HepG2 (cell line): ENCODE measurements around the gene PLEKHH3. TPM values are rescaled to one million over a fixed set of nuclear protein-coding genes. Genes with fewer than 3 reads are reported as not detected.

Experiments
- HES4 ChIP-seq: sonication (generic); formaldehyde crosslinking; IDR thresholded peaks from 2 replicates; pipeline ENCODE4 v1.9.0; 2021; ENCODE audit warnings: mild to moderate bottlenecking, missing genetic modification reagents, borderline replicate concordance
- KLF12 ChIP-seq: sonication (generic); formaldehyde crosslinking; IDR thresholded peaks from 2 replicates; pipeline ENCODE4 v1.4.0; 2020; ENCODE audit warnings: missing genetic modification reagents, borderline replicate concordance
- MTF2 ChIP-seq: sonication (generic); formaldehyde crosslinking; IDR thresholded peaks from 2 replicates; pipeline ENCODE4 v1.5.0; 2020; ENCODE audit warnings: missing genetic modification reagents, borderline replicate concordance
- PRPF4 ChIP-seq: fragments of 200-400 bp; formaldehyde crosslinking; IDR thresholded peaks from 2 replicates; pipeline ENCODE4 v1.6.1; 2016; ENCODE audit warnings: low read length, low read depth; ENCODE audit not compliant: poor library complexity, severe bottlenecking
- RBFOX2 ChIP-seq: fragments of 200-400 bp; formaldehyde crosslinking; IDR thresholded peaks from 2 replicates; pipeline ENCODE4 v1.6.1; 2017; ENCODE audit warnings: low read depth, mild to moderate bottlenecking, low read length
- ZMYM3 ChIP-seq: sonication (generic); formaldehyde crosslinking; IDR thresholded peaks from 2 replicates; pipeline ENCODE4 v1.5.1; 2020; ENCODE audit warnings: mild to moderate bottlenecking, missing genetic modification reagents
- ZNF101 ChIP-seq: sonication (generic); formaldehyde crosslinking; IDR thresholded peaks from 2 replicates; pipeline ENCODE4 v1.4.0; 2020; ENCODE audit warnings: mild to moderate bottlenecking, low read depth, missing genetic modification reagents, borderline replicate concordance
- ZNF563 ChIP-seq: sonication (generic); formaldehyde crosslinking; IDR thresholded peaks from 2 replicates; pipeline ENCODE4 v1.8.0; 2022; ENCODE audit warnings: mild to moderate bottlenecking, moderate library complexity, missing genetic modification reagents
- ZSCAN25 ChIP-seq: sonication (generic); formaldehyde crosslinking; IDR thresholded peaks from 2 replicates; pipeline ENCODE4 v1.8.0; 2022; ENCODE audit warnings: mild to moderate bottlenecking, missing genetic modification reagents
- polyA plus RNA-seq, 8 experiments: library from polyadenylated mRNA; depleted of rRNA in 3 of 8; stranded (reverse) in 7 of 8; unstranded in 1 of 8; fragments of >200 nt; fragmentation: Illumina TruSeq in 4 of 8; extraction: Trizol in 4 of 8; gene quantifications; 2 replicates each; pipeline versions ENCODE4 v1.2.1 to v1.2.3, GENCODE V29; 2011 to 2016; ENCODE audit warnings: low read depth in 4 of 8, missing spikeins in 1 of 8, mixed read lengths in 1 of 8; ENCODE audit not compliant: insufficient read depth in 1 of 8
- total RNA-seq, 5 experiments: library from RNA; depleted of rRNA; stranded (reverse); fragments of >200 nt; fragmentation: Illumina TruSeq; extraction: Trizol; gene quantifications; 2 replicates each; pipeline ENCODE4 v1.2.3, GENCODE V29; 2016; ENCODE audit warnings: low read depth in 1 of 5
- TF ChIP-seq, protein P1 (sequence below): sonication (generic); formaldehyde crosslinking; IDR thresholded peaks from 2 replicates; pipeline ENCODE4 v1.4.0; 2020; ENCODE audit warnings: missing genetic modification reagents, borderline replicate concordance
- TF ChIP-seq, protein P2 (sequence below): sonication (generic); formaldehyde crosslinking; IDR thresholded peaks from 2 replicates; pipeline ENCODE4 v1.8.0; 2022; ENCODE audit warnings: missing genetic modification reagents, low read depth, mild to moderate bottlenecking, borderline replicate concordance
- TF ChIP-seq, protein P3 (sequence below): sonication (generic); formaldehyde crosslinking; IDR thresholded peaks from 2 replicates; pipeline ENCODE4 v1.4.0; 2020; ENCODE audit warnings: missing genetic modification reagents
- TF ChIP-seq, protein P4 (sequence below): sonication (generic); formaldehyde crosslinking; IDR thresholded peaks from 2 replicates; pipeline ENCODE4 v1.9.0; 2021; ENCODE audit warnings: missing genetic modification reagents, borderline replicate concordance
- TF ChIP-seq, protein P5 (sequence below): sonication (generic); formaldehyde crosslinking; IDR thresholded peaks from 2 replicates; pipeline ENCODE4 v1.5.1; 2020; ENCODE audit warnings: mild to moderate bottlenecking, missing genetic modification reagents, moderate library complexity
- TF ChIP-seq, protein P6 (sequence below): sonication (generic); formaldehyde crosslinking; IDR thresholded peaks from 2 replicates; pipeline ENCODE4 v1.5.1; 2020; ENCODE audit warnings: mild to moderate bottlenecking, missing genetic modification reagents
- TF ChIP-seq, protein P7 (sequence below): sonication (generic); formaldehyde crosslinking; IDR thresholded peaks from 2 replicates; pipeline ENCODE4 v1.8.0; 2022; ENCODE audit warnings: missing genetic modification reagents, mild to moderate bottlenecking, borderline replicate concordance

The PLEKHH3 gene
- total and polyA plus RNA-seq, 2 of the 13 experiments (the other 11 are each of a cell fraction or from before 2014, with no cell fraction given): 6.0 to 19.9 TPM

DNA sequence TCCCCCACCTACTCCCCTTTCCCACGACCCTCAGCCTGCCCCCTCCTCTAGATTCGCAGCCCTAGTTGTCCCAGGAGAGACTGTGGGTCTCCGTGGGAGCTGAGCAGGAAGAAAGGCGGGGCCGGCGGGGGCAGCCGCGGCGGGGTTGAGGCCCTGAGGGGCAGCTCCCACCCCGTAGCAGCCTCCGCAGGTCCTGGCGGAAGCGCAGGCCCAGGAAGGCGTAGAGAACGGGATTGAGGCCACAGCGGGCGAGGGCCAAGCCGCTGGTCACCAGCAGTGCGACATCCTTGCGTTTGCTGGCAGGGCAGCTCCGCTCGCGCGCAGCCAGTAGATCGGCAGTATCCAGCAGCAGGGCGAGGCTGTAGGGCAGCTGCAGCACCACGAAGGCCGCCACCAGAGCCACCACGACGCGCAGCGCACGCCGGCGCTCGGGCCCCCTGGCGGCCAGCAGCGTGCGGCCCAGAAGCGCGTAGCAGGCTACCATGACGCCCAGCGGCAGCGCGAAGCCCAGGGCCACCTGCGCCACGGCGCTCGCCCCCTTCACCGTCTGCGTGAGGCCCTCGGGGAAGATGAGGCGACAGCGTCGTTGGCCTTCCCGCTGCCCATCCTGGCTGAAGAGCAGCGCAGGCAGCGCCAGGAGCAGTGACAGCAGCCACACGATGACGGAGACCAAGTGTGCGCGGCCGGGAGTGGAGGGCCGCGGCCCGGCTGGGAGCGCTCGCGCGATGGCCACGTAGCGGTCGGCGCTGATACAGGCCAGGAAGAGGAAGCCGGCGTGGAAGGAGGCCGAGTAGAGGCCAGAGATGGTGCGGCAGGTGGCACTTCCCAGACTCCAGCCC, 2.9 kb upstream of the PLEKHH3 start (continued):
- TF ChIP-seq, protein P1, sequence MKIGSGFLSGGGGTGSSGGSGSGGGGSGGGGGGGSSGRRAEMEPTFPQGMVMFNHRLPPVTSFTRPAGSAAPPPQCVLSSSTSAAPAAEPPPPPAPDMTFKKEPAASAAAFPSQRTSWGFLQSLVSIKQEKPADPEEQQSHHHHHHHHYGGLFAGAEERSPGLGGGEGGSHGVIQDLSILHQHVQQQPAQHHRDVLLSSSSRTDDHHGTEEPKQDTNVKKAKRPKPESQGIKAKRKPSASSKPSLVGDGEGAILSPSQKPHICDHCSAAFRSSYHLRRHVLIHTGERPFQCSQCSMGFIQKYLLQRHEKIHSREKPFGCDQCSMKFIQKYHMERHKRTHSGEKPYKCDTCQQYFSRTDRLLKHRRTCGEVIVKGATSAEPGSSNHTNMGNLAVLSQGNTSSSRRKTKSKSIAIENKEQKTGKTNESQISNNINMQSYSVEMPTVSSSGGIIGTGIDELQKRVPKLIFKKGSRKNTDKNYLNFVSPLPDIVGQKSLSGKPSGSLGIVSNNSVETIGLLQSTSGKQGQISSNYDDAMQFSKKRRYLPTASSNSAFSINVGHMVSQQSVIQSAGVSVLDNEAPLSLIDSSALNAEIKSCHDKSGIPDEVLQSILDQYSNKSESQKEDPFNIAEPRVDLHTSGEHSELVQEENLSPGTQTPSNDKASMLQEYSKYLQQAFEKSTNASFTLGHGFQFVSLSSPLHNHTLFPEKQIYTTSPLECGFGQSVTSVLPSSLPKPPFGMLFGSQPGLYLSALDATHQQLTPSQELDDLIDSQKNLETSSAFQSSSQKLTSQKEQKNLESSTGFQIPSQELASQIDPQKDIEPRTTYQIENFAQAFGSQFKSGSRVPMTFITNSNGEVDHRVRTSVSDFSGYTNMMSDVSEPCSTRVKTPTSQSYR (CRISPR knock-in tag): no peak
- TF ChIP-seq, protein P2, sequence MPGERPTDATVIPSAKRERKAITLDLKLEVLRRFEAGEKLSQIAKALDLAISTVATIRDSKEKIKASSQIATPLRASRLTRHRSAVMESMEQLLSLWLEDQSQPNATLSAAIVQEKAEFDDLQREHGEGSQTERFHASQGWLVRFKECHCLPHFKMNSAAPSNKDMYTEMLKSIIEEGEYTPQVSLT (CRISPR knock-in tag): no peak
- TF ChIP-seq HES4 (CRISPR knock-in tag): no peak
- TF ChIP-seq, protein P3, sequence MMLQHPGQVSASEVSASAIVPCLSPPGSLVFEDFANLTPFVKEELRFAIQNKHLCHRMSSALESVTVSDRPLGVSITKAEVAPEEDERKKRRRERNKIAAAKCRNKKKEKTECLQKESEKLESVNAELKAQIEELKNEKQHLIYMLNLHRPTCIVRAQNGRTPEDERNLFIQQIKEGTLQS (CRISPR knock-in tag): no peak
- no peak for TF ChIP-seq ZNF101 (CRISPR knock-in tag)
- TF ChIP-seq, protein P4, sequence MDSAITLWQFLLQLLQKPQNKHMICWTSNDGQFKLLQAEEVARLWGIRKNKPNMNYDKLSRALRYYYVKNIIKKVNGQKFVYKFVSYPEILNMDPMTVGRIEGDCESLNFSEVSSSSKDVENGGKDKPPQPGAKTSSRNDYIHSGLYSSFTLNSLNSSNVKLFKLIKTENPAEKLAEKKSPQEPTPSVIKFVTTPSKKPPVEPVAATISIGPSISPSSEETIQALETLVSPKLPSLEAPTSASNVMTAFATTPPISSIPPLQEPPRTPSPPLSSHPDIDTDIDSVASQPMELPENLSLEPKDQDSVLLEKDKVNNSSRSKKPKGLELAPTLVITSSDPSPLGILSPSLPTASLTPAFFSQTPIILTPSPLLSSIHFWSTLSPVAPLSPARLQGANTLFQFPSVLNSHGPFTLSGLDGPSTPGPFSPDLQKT (CRISPR knock-in tag): no peak
- TF ChIP-seq, protein P5, sequence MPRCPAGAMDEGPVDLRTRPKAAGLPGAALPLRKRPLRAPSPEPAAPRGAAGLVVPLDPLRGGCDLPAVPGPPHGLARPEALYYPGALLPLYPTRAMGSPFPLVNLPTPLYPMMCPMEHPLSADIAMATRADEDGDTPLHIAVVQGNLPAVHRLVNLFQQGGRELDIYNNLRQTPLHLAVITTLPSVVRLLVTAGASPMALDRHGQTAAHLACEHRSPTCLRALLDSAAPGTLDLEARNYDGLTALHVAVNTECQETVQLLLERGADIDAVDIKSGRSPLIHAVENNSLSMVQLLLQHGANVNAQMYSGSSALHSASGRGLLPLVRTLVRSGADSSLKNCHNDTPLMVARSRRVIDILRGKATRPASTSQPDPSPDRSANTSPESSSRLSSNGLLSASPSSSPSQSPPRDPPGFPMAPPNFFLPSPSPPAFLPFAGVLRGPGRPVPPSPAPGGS (CRISPR knock-in tag): no peak
- TF ChIP-seq, protein P6, sequence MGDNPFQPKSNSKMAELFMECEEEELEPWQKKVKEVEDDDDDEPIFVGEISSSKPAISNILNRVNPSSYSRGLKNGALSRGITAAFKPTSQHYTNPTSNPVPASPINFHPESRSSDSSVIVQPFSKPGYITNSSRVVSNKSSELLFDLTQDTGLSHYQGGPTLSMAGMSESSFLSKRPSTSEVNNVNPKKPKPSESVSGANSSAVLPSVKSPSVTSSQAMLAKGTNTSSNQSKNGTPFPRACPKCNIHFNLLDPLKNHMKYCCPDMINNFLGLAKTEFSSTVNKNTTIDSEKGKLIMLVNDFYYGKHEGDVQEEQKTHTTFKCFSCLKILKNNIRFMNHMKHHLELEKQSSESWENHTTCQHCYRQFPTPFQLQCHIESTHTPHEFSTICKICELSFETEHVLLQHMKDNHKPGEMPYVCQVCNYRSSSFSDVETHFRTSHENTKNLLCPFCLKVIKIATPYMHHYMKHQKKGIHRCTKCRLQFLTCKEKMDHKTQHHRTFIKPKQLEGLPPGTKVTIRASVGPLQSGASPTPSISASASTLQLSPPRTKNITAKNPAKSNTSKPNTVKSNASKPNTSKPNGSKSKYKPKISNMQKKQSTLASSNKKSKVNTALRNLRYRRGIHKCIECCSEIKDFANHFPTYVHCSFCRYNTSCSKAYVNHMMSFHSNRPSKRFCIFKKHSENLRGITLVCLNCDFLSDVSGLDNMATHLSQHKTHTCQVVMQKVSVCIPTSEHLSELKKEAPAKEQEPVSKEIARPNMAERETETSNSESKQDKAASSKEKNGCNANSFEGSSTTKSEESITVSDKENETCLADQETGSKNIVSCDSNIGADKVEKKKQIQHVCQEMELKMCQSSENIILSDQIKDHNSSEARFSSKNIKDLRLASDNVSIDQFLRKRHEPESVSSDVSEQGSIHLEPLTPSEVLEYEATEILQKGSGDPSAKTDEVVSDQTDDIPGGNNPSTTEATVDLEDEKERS (CRISPR knock-in tag): no peak
- TF ChIP-seq MTF2 (CRISPR knock-in tag): no peak
- TF ChIP-seq ZMYM3: no peak
- TF ChIP-seq, protein P7, sequence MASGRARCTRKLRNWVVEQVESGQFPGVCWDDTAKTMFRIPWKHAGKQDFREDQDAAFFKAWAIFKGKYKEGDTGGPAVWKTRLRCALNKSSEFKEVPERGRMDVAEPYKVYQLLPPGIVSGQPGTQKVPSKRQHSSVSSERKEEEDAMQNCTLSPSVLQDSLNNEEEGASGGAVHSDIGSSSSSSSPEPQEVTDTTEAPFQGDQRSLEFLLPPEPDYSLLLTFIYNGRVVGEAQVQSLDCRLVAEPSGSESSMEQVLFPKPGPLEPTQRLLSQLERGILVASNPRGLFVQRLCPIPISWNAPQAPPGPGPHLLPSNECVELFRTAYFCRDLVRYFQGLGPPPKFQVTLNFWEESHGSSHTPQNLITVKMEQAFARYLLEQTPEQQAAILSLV (CRISPR knock-in tag): no peak
- TF ChIP-seq RBFOX2: 0 out of 2 replicates have a peak, but pooled peaks have one; percentile 29
- peak; percentile 54 for TF ChIP-seq PRPF4
- no peak for TF ChIP-seq ZNF563 (CRISPR knock-in tag)
- no peak for TF ChIP-seq ZSCAN25 (CRISPR knock-in tag)
- no peak for TF ChIP-seq KLF12 (CRISPR knock-in tag)
